CD4-positive, alpha-beta memory T cell (primary cell): ENCODE measurements around the gene FAM168B. TPM values are rescaled to one million over a fixed set of nuclear protein-coding genes. Genes with fewer than 3 reads are reported as not detected.

Source experiments
- CTCF ChIA-PET: fragments of 350-600 bp; sonication (Branson Sonifier 250); formaldehyde crosslinking; loops from one replicate; lab custom pipeline; 2021; ENCODE audit warnings: inconsistent platforms; ENCODE audit not compliant: partially characterized antibody; lab: Charles Lee
- POLR2A ChIA-PET: fragments of 350-600 bp; sonication (Branson Sonifier 250); formaldehyde crosslinking; loops from one replicate; lab custom pipeline; 2021; ENCODE audit not compliant: partially characterized antibody; lab: Charles Lee
- DNase-seq, 5 donors: peaks; one replicate each; pipeline versions ENCODE4 v3.0.0 to v3.0.0-alpha.2; 2020 to 2022; ENCODE audit warnings: mixed read lengths in 1 of 5
- H3K27ac ChIP-seq: one replicate; pipeline ENCODE4 v1.7.0; 2013; ENCODE audit warnings: low read depth, low read length
- H3K27me3 ChIP-seq: 2 replicates; pipeline ENCODE4 v1.7.0; 2013; ENCODE audit warnings: mild to moderate bottlenecking, low read length, moderate library complexity; ENCODE audit not compliant: insufficient read depth
- H3K36me3 ChIP-seq: 2 replicates; pipeline ENCODE4 v1.7.0; 2013; ENCODE audit warnings: mild to moderate bottlenecking, low read length, moderate library complexity; ENCODE audit not compliant: insufficient read depth
- H3K4me1 ChIP-seq: 2 replicates; pipeline ENCODE4 v1.7.0; 2013; ENCODE audit warnings: mild to moderate bottlenecking, low read length, moderate library complexity; ENCODE audit not compliant: insufficient read depth
- H3K4me3 ChIP-seq, 2 donors: one replicate each; pipeline ENCODE4 v1.7.0; 2013; ENCODE audit warnings: low read length in 2 of 2, mild to moderate bottlenecking in 1 of 2
- H3K9me3 ChIP-seq, 2 donors: one replicate each; pipeline ENCODE4 v1.7.0; 2013; ENCODE audit warnings: low read length in 2 of 2, control low read depth in 1 of 2; ENCODE audit not compliant: control insufficient read depth in 1 of 2
- H3K27ac Mint-ChIP-seq, 7 donors: one replicate each; pipeline ENCODE4 v1.8.0; 2020 to 2021; ENCODE audit warnings: mixed read lengths in 7 of 7, mild to moderate bottlenecking in 6 of 7, inconsistent platforms in 3 of 7, moderate library complexity in 3 of 7
- H3K27me3 Mint-ChIP-seq, 2 donors: one replicate each; pipeline ENCODE4 v1.8.0; 2020 to 2021; ENCODE audit warnings: mixed read lengths in 2 of 2
- H3K36me3 Mint-ChIP-seq, 2 donors: one replicate each; pipeline ENCODE4 v1.8.0; 2020 to 2021; ENCODE audit warnings: mixed read lengths in 2 of 2, inconsistent platforms in 1 of 2, mild to moderate bottlenecking in 1 of 2
- H3K4me1 Mint-ChIP-seq, 4 donors: one replicate each; pipeline ENCODE4 v1.8.0; 2020 to 2021; ENCODE audit warnings: mixed read lengths in 4 of 4, mild to moderate bottlenecking in 1 of 4
- H3K4me3 Mint-ChIP-seq, 8 donors: one replicate each; pipeline ENCODE4 v1.8.0; 2020 to 2021; ENCODE audit warnings: mixed read lengths in 8 of 8, mild to moderate bottlenecking in 7 of 8, moderate library complexity in 6 of 8, inconsistent platforms in 3 of 8
- H3K9me3 Mint-ChIP-seq, 8 donors: one replicate each; pipeline ENCODE4 v1.8.0; 2020 to 2021; ENCODE audit warnings: mixed read lengths in 8 of 8, mild to moderate bottlenecking in 5 of 8, inconsistent platforms in 3 of 8, moderate library complexity in 1 of 8
- intact Hi-C: fragments of 100-400 bp; cut with micrococcal nuclease; formaldehyde crosslinking; loops from one replicate; pipeline ENCODE4 v1.15.1; 2023
- polyA plus RNA-seq, 2 donors: library from polyadenylated mRNA; unstranded; fragments of 300-500 nt; fragmentation: Illumina TruSeq; gene quantifications; one replicate each; pipeline ENCODE4 v1.2.3, GENCODE V29; 2021
- total RNA-seq, 2 experiments: library from RNA; stranded (reverse); gene quantifications; one replicate each; pipeline ENCODE4 v1.2.3, GENCODE V29; 2021

FAM168B gene
- total and polyA plus RNA-seq, 4 experiments from 2014 or later: 17.4 to 81.0 (median 58.3) TPM

GRCh38 chr2:131039535-131039907 is 53.7 kb downstream of the FAM168B start:
- DNase-seq: no peak
- no peaks in the 10 kb centered on the region for H3K9me3 ChIP-seq
- peak overlapping the region in 6 of 8 donors; percentile 12 to 54 (median 33) for H3K4me3 Mint-ChIP-seq
- H3K4me1 Mint-ChIP-seq: peaks cover 16 to 49% (median 28%) of the 10 kb centered on the region in 4 donors
- no peaks in the 10 kb centered on the region for H3K9me3 Mint-ChIP-seq
- no peaks in the 10 kb centered on the region for H3K36me3 Mint-ChIP-seq
- ChIA-PET CTCF (no interaction called here), POLR2A (interaction anchor here (3.2 kb wide), 1 partner anchor 53 kb away, joined by 14 read pairs; the partner anchor contains the start of gene FAM168B)
- peaks cover 43% of the 10 kb centered on the region for H3K4me1 ChIP-seq
- no peaks in the 10 kb centered on the region for H3K27me3 ChIP-seq
- H3K27me3 Mint-ChIP-seq: peaks cover 4 to 5% of the 10 kb centered on the region in 2 donors
- no peak overlapping the region for H3K27ac ChIP-seq
- intact Hi-C loops: no loop called here
- peak overlapping the region in 1 of 2 donors; percentile 45 for H3K4me3 ChIP-seq
- H3K27ac Mint-ChIP-seq: peak overlapping the region in 1 of 7 donors; percentile 22
- no peaks in the 10 kb centered on the region for H3K36me3 ChIP-seq

DNA sequence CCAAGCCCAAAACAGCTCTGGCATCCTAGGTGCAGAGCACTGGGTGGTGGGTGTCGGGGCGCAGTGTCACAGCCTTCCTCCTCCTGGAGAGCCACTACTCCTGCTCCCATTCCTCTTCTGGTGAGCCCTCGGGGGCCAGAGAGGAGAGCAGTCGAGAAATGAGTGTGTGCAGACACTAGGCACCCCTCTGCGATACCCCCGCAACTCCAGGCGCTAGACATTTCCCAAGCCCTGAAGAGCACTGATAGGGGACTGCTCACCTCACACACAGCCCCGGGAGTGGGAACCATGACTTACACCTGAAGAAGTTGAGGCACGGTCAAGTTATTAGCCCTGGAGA is 54.2 kb downstream of the FAM168B start:
- no peak for DNase-seq
- CTCF ChIA-PET: no interaction called here
- Histone ChIP-seq H3K9me3 (no peaks in the 10 kb centered on the region), H3K27ac (no peak overlapping the region), H3K4me1 (peaks cover 43% of the 10 kb centered on the region), H3K36me3 (no peaks in the 10 kb centered on the region), H3K27me3 (no peaks in the 10 kb centered on the region), H3K4me3 (no peak overlapping the region)
- Mint-ChIP-seq H3K27ac (peak overlapping the region in 1 of 7 donors; percentile 22), H3K4me1 (peaks cover 17 to 49% (median 27%) of the 10 kb centered on the region in 4 donors), H3K9me3 (no peaks in the 10 kb centered on the region), H3K27me3 (peaks cover 4 to 5% of the 10 kb centered on the region in 2 donors), H3K4me3 (peak overlapping the region in 7 of 8 donors; percentile 35 to 70 (median 54)), H3K36me3 (no peaks in the 10 kb centered on the region)
- POLR2A ChIA-PET: no interaction called here
- intact Hi-C loops: no loop called here

- no peak for DNase-seq
- H3K27ac Mint-ChIP-seq: peak overlapping the region in 1 of 7 donors; percentile 62
- peaks cover 21 to 49% (median 26%) of the 10 kb centered on the region in 4 donors for H3K4me1 Mint-ChIP-seq
- Histone ChIP-seq H3K4me3 (no peak overlapping the region), H3K4me1 (peaks cover 43% of the 10 kb centered on the region), H3K27me3 (no peaks in the 10 kb centered on the region), H3K27ac (no peak overlapping the region), H3K36me3 (no peaks in the 10 kb centered on the region), H3K9me3 (no peaks in the 10 kb centered on the region)
- H3K9me3 Mint-ChIP-seq: no peaks in the 10 kb centered on the region
- intact Hi-C loops: no loop called here
- H3K27me3 Mint-ChIP-seq: peaks cover 5 to 9% of the 10 kb centered on the region in 2 donors
- H3K36me3 Mint-ChIP-seq: no peaks in the 10 kb centered on the region
- ChIA-PET POLR2A (no interaction called here), CTCF (no interaction called here)
- peak overlapping the region in 1 of 8 donors; percentile 35 for H3K4me3 Mint-ChIP-seq
These were observed 54.8 kb downstream of the FAM168B start for GRCh38 chr2:131038258-131039100.

DNA sequence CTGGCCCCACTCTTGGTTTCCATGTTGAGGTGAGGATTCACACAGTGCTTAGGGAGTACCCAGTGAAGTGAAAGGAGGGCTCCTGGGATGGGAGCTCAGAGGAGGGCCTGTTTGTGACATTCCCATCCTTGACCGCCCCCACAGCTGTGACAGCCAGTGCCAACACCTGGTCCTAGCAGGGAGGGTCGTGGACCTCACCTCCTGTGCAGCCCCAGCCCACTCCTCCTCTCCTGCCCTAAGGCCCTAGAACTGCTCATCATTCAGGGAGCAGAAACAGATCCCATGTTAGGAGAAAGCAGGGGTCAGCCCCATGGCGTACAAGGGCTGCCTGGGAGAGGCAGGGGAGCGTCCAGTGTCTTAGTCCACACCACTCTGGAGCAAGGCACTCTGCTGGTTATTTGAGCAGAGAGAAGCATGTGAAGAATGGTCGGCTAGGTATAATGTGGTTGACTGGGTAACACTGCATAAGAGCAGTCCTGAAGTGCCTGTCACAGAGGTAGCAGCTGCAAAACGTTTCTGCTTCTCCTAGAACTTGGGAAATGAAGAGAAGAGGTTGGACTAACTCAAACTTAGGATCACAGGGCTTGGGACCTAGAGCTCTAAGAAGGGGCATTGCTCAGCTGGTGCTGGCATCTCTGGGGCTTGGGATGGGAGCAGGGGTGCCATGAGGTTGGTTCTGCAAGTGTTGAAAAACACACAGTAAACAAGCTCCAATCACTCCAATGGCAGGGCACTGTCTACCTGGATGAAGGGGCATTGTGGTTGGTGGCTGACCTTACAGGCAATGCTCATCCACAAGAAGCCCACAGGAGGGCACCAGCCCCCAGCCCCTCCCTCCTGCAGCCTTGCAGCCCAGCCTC is 55.6 kb downstream of the FAM168B start:
- Mint-ChIP-seq H3K36me3 (no peaks in the 10 kb centered on the region), H3K4me3 (peak overlapping the region in 5 of 8 donors; percentile 48 to 70 (median 59)), H3K4me1 (peaks cover 21 to 49% (median 26%) of the 10 kb centered on the region in 4 donors), H3K27me3 (peaks cover 5 to 11% of the 10 kb centered on the region in 2 donors), H3K9me3 (no peaks in the 10 kb centered on the region), H3K27ac (peak overlapping the region in 1 of 7 donors; percentile 66)
- Histone ChIP-seq H3K27me3 (no peaks in the 10 kb centered on the region), H3K27ac (no peak overlapping the region), H3K36me3 (no peaks in the 10 kb centered on the region), H3K4me3 (no peak overlapping the region), H3K4me1 (peaks cover 43% of the 10 kb centered on the region), H3K9me3 (no peaks in the 10 kb centered on the region)
- no peak for DNase-seq
- intact Hi-C loops: no loop called here
- CTCF ChIA-PET: no interaction called here
- POLR2A ChIA-PET: no interaction called here

- Mint-ChIP-seq H3K4me3 (peak overlapping the region in 1 of 8 donors; percentile 22), H3K27me3 (peaks cover 7 to 11% of the 10 kb centered on the region in 2 donors), H3K4me1 (peaks cover 15 to 42% (median 19%) of the 10 kb centered on the region in 4 donors), H3K36me3 (no peaks in the 10 kb centered on the region), H3K27ac (no peak overlapping the region), H3K9me3 (no peaks in the 10 kb centered on the region)
- H3K4me3 ChIP-seq: no peak overlapping the region
- H3K27me3 ChIP-seq: no peaks in the 10 kb centered on the region
- intact Hi-C loops: no loop called here
- H3K9me3 ChIP-seq: no peaks in the 10 kb centered on the region
- H3K27ac ChIP-seq: no peak overlapping the region
- POLR2A ChIA-PET: no interaction called here
- no peak for DNase-seq
- peaks cover 35% of the 10 kb centered on the region for H3K4me1 ChIP-seq
- CTCF ChIA-PET: interaction anchor here (0.8 kb wide), 1 partner anchor 11 kb away, joined by 3 read pairs; no protein-coding TSS in a partner anchor
- H3K36me3 ChIP-seq: no peaks in the 10 kb centered on the region
These were observed 56.4 kb downstream of the FAM168B start for GRCh38 chr2:131036696-131037397.

GRCh38 chr2:131036269-131036668 is 57.0 kb downstream of the FAM168B start:
- Mint-ChIP-seq H3K4me3 (peak overlapping the region in 2 of 8 donors; percentile 46 to 55), H3K9me3 (no peaks in the 10 kb centered on the region), H3K36me3 (no peaks in the 10 kb centered on the region), H3K27ac (no peak overlapping the region), H3K27me3 (peaks cover 10 to 11% of the 10 kb centered on the region in 2 donors), H3K4me1 (peaks cover 10 to 36% (median 14%) of the 10 kb centered on the region in 4 donors)
- DNase-seq: no peak
- Histone ChIP-seq H3K4me1 (peaks cover 30% of the 10 kb centered on the region), H3K36me3 (no peaks in the 10 kb centered on the region), H3K27ac (no peak overlapping the region), H3K27me3 (no peaks in the 10 kb centered on the region), H3K4me3 (no peak overlapping the region), H3K9me3 (no peaks in the 10 kb centered on the region)
- POLR2A ChIA-PET: no interaction called here
- CTCF ChIA-PET: interaction anchor here (0.8 kb wide), 1 partner anchor 11 kb away, joined by 3 read pairs; no protein-coding TSS in a partner anchor
- intact Hi-C loops: no loop called here
